Measurements from ENCODE around the gene ABCD4.
A peak's percentile ranks its signal among the peaks of the same experiment; 100 is the strongest.
"Not testable (repeated sequence)": the region's sequence is repeated elsewhere in the genome, so short reads cannot be mapped to it uniquely, and the experiment has no call there.

ABCD4 gene

GRCh38 chr14:74302152-74302628 is 544 bp downstream of the ABCD4 start:
- DNase-seq (ENCODE audit: low spot score), result peak; percentile 60

- DNase-seq (ENCODE audit: low spot score), result no peak
Measured at GRCh38 chr14:74301594-74302151, 1.1 kb downstream of the ABCD4 start.

GRCh38 chr14:74299061-74299545 is 3.6 kb downstream of the ABCD4 start:
- DNase-seq (ENCODE audit: low spot score), result no peak

- no peak for DNase-seq (ENCODE audit: low spot score)
Measured at GRCh38 chr14:74297986-74298385, 4.7 kb downstream of the ABCD4 start.

GRCh38 chr14:74296037-74296467 is 6.7 kb downstream of the ABCD4 start:
- DNase-seq (ENCODE audit: low spot score), result no peak

GRCh38 chr14:74293606-74294005 is 9.1 kb downstream of the ABCD4 start:
- DNase-seq (ENCODE audit: low spot score), result no peak

GRCh38 chr14:74292061-74292460 is 10.7 kb downstream of the ABCD4 start:
- no peak for DNase-seq (ENCODE audit: low spot score)

GRCh38 chr14:74290415-74290814 is 12.3 kb downstream of the ABCD4 start:
- DNase-seq (ENCODE audit: low spot score), result peak; percentile 43

GRCh38 chr14:74289801-74290200 is 12.9 kb downstream of the ABCD4 start:
- no peak for DNase-seq (ENCODE audit: low spot score)

- no peak for DNase-seq (ENCODE audit: low spot score)
Measured at GRCh38 chr14:74286736-74287135, 16.0 kb downstream of the ABCD4 start.

GRCh38 chr14:74281069-74281468 is 21.7 kb downstream of the ABCD4 start:
- no peak for DNase-seq (ENCODE audit: low spot score)

GRCh38 chr14:74278080-74278479 is 24.7 kb downstream of the ABCD4 start:
- no peak for DNase-seq (ENCODE audit: low spot score)

GRCh38 chr14:74275241-74275841 is 27.4 kb downstream of the ABCD4 start:
- peak; percentile 81 for DNase-seq (ENCODE audit: low spot score)

GRCh38 chr14:74271365-74271764 is 31.4 kb downstream of the ABCD4 start:
- no peak for DNase-seq (ENCODE audit: low spot score)

GRCh38 chr14:74270382-74271177 is 32.2 kb downstream of the ABCD4 start:
- not testable (repeated sequence) for DNase-seq (ENCODE audit: low spot score)

- DNase-seq (ENCODE audit: low spot score), result no peak
Measured at GRCh38 chr14:74267588-74267987, 35.1 kb downstream of the ABCD4 start.

- no peak for DNase-seq (ENCODE audit: low spot score)
Measured at GRCh38 chr14:74265301-74265965, 37.3 kb downstream of the ABCD4 start.

- DNase-seq (ENCODE audit: low spot score), result no peak
Measured at GRCh38 chr14:74263921-74264320, 38.8 kb downstream of the ABCD4 start.

- no peak for DNase-seq (ENCODE audit: low spot score)
Measured at GRCh38 chr14:74263181-74263580, 39.6 kb downstream of the ABCD4 start.

GRCh38 chr14:74262076-74262475 is 40.7 kb downstream of the ABCD4 start:
- no peak for DNase-seq (ENCODE audit: low spot score)

GRCh38 chr14:74261288-74261687 is 41.4 kb downstream of the ABCD4 start:
- DNase-seq (ENCODE audit: low spot score), result no peak

GRCh38 chr14:74260525-74261233 is 42.1 kb downstream of the ABCD4 start:
- DNase-seq (ENCODE audit: low spot score), result no peak

Data from hepatic stellate cell (primary cell).